Adrenal gland (tissue), 12 donors: Measurements from ENCODE around the gene SHFL. TPM values are rescaled to one million over a fixed set of nuclear protein-coding genes. Genes with fewer than 3 reads are reported as not detected.

ENCODE experiments used
- DNase-seq, 7 donors: peaks; one replicate each; pipeline ENCODE4 v3.0.0-alpha.2; 2019 to 2020
- H3K27ac ChIP-seq, 5 donors: fragments of 200-600 bp; sonication (generic) in 4 of 5; 1 replicate in 3 of 5; 2 replicates in 2 of 5; pipeline versions ENCODE4 v1.5.1 to v1.8.0; 2016 to 2020; ENCODE audit warnings: mild to moderate bottlenecking in 1 of 5
- H3K27me3 ChIP-seq: fragments of 200-600 bp; 2 replicates; pipeline ENCODE4 v1.8.0; 2021
- H3K36me3 ChIP-seq, 2 donors: fragments of 200-600 bp; replicated peaks in 1 of 2; 1 replicate in 1 of 2; 2 replicates in 1 of 2; pipeline versions ENCODE4 v1.5.1 to v1.8.0; 2018 to 2022
- H3K4me1 ChIP-seq, 2 donors: fragments of 200-600 bp; replicated peaks in 1 of 2; 1 replicate in 1 of 2; 2 replicates in 1 of 2; pipeline versions ENCODE4 v1.5.1 to v1.8.0; 2018 to 2021
- H3K4me3 ChIP-seq, 4 donors: fragments of 200-600 bp; sonication (generic) in 3 of 4; one replicate each; pipeline ENCODE4 v1.5.1; 2016 to 2018
- H3K9me3 ChIP-seq, 3 donors: fragments of 200-600 bp; sonication (generic) in 1 of 3; replicated peaks in 1 of 3; 1 replicate in 2 of 3; 2 replicates in 1 of 3; pipeline versions ENCODE4 v1.5.1 to v1.8.0; 2016 to 2021
- POLR2A ChIP-seq, 2 donors: fragments of 450-650 bp; IDR thresholded peaks; one replicate each; pipeline ENCODE4 v1.6.1; 2017; ENCODE audit warnings: antibody characterized with exemption in 2 of 2, mild to moderate bottlenecking in 2 of 2, moderate library complexity in 1 of 2
- WGBS, 4 donors: extraction: QIAGEN DNeasy Blood & Tissue Kit in 2 of 4; methylation state at CpG; one replicate each; pipeline versions ENCODE4 v1.1.5 to v1.1.7; 2013 to 2017; 5-methylcytosine and 5-hydroxymethylcytosine counted together
- intact Hi-C, 2 donors: fragments of 100-400 bp; cut with DNase I; formaldehyde crosslinking; loops; one replicate each; pipeline versions ENCODE4 v1.14.1 to v1.15.0; 2022 to 2023
- polyA plus RNA-seq, 3 donors: library from polyadenylated mRNA; stranded (reverse); fragments of 200-250 nt in 2 of 3; fragments of 350-450 nt in 1 of 3; fragmentation: Illumina TruSeq in 1 of 3; extraction: RNeasy Lipid Tissue Mini Kit (QIAGEN cat#74804) in 1 of 3; gene quantifications; one replicate each; pipeline ENCODE4 v1.2.3, GENCODE V29; 2013 to 2014
- total RNA-seq, 9 donors: library from RNA; depleted of rRNA in 4 of 9; stranded (reverse); fragments of >200 nt in 4 of 9; fragments of 120-200 nt in 1 of 9; fragmentation: NEBNext Ultra II Directional in 1 of 9; extraction: Animal tissue kit (Norgen Biotek cat#: 25700) in 1 of 9; gene quantifications; one replicate each; pipeline versions ENCODE4 v1.1.0 to v1.2.4, GENCODE V29; 2013 to 2023
- TF ChIP-seq, protein P1 (sequence below), 6 experiments: fragments of 450-650 bp in 4 of 6; fragments of 200-600 bp in 2 of 6; sonication (generic) in 1 of 6; IDR thresholded peaks; 1 replicate in 5 of 6; 2 replicates in 1 of 6; pipeline versions ENCODE4 v1.5.1 to v1.8.0; 2016 to 2021; ENCODE audit warnings: antibody characterized with exemption in 6 of 6, mild to moderate bottlenecking in 2 of 6, moderate library complexity in 1 of 6
- donor health status: healthy with polysubstance abuse.
- donor health status: Bipolar disorder and iron deficiency.
- donor health status: DM: yes; HTN: yes; CAD: no.
- donor health status: DM: no; HTN: no; CAD: no.
- donor health status: DM: no; HTN: no; CAD: no.
- donor health status: DM: yes; HTN: yes; CAD: no.

SHFL gene
- total and polyA plus RNA-seq, 12 donors = 17.4 to 116 (median 42.3) TPM

DNA sequence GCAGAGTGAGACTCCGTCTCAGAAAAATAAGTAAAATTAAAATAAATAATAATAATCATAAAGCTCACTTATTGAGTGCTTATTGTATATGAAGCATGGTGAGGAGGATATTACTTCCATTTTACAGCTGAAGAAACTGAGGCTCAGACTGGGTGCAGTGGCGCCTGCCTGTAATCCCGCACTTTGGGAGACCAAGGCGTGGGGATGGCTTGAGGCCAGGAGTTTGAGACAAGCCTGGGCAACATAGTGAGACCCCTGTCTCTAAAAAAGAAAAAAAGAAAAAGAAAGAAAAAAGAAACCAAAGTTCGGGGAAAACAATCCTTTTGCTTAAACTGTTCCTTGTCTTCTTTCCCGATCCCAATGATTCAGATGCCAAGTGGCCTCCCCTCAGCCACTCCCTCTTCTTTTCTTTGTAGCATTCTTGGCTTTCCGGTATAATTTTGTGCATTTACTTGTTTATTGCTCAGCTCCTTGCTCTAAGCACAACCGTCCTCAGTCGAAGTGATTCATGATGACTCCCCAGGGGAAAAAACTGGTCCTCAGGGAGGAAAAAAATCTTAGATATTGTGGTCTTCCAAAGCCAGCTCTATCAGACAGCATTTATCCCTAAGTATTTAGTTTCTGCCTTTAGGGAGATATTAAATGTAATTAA lies 34.5 kb downstream of the SHFL start:
- Histone ChIP-seq H3K9me3 (no peaks in the 10 kb centered on the region), H3K4me1 (peaks cover 7 to 15% of the 10 kb centered on the region in 2 donors), H3K27me3 (no peaks in the 10 kb centered on the region), H3K27ac (peak overlapping the region in 1 of 5 donors; percentile 17), H3K36me3 (peaks cover 0 to 29% of the 10 kb centered on the region in 2 donors), H3K4me3 (no peak overlapping the region)
- 64 to 72% (median 68%) methylated on average over 9 of the region's 9 CpGs for WGBS, 4 donors
- intact Hi-C loops = no loop called here
- peak in 2 of 7 donors; percentile 25 to 30 for DNase-seq
- no peak for TF ChIP-seq POLR2A (IDR thresholded peaks at IDR 0.05)
- TF ChIP-seq, protein P1, sequence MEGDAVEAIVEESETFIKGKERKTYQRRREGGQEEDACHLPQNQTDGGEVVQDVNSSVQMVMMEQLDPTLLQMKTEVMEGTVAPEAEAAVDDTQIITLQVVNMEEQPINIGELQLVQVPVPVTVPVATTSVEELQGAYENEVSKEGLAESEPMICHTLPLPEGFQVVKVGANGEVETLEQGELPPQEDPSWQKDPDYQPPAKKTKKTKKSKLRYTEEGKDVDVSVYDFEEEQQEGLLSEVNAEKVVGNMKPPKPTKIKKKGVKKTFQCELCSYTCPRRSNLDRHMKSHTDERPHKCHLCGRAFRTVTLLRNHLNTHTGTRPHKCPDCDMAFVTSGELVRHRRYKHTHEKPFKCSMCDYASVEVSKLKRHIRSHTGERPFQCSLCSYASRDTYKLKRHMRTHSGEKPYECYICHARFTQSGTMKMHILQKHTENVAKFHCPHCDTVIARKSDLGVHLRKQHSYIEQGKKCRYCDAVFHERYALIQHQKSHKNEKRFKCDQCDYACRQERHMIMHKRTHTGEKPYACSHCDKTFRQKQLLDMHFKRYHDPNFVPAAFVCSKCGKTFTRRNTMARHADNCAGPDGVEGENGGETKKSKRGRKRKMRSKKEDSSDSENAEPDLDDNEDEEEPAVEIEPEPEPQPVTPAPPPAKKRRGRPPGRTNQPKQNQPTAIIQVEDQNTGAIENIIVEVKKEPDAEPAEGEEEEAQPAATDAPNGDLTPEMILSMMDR (IDR thresholded peaks at IDR 0.05) = no peak

DNA sequence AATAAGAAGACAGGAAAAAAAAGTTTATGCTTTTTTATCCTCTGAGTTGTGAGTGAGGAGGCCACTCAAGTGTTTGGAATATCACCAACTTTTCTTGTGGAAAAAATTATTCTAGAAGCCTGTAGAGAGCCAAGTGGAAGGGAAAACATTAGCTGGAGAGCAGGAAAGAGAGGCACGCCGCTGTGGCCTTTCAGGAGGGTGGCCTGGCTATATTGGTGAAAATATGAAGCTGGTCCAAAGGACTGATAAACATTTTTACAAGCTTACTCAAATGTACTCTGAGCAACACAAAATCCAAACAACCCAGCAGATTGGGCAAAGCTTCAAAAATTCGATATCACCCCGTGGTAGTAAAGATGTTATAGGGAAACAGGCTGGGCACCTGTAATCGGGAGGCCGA lies 35.9 kb downstream of the SHFL start:
- no peak for TF ChIP-seq POLR2A (IDR thresholded peaks at IDR 0.05)
- Histone ChIP-seq H3K4me1 (peaks cover 7 to 15% of the 10 kb centered on the region in 2 donors), H3K27me3 (no peaks in the 10 kb centered on the region), H3K36me3 (peaks cover 0 to 16% of the 10 kb centered on the region in 2 donors), H3K27ac (peak overlapping the region in 1 of 5 donors; percentile 52), H3K4me3 (no peak overlapping the region), H3K9me3 (no peaks in the 10 kb centered on the region)
- WGBS, 4 donors = 66 to 83% (median 79%) methylated on average over 6 of the region's 6 CpGs
- DNase-seq = peak in 1 of 7 donors; percentile 25
- intact Hi-C loops = no loop called here

DNA sequence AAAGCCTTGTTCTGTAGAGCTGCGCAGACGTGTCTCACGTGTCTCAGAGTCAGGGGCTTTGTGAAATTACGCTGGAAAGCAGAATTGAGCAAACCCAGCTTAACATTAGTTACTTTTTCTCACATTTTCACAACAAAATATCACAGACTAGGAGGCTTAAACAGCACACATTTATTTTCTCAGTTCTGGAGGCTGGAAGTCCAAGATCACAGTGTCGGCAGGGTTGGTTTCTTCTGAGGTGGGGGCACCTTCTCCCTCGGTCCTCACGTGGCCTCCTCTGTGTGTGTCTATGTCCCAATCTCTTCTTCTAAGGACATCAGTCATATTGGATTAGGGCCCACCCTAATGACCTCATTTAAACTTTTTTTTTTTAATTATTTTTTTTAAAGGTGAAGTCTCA lies 38.3 kb downstream of the SHFL start:
- TF ChIP-seq, protein P1 (IDR thresholded peaks at IDR 0.05) = no peak
- TF ChIP-seq POLR2A (IDR thresholded peaks at IDR 0.05) = no peak
- WGBS, 4 donors = 95 to 98% (median 96%) methylated on average over 7 of the region's 7 CpGs
- no peak overlapping the region for H3K27ac ChIP-seq
- no peak overlapping the region for H3K4me3 ChIP-seq
- peaks cover 0 to 5% of the 10 kb centered on the region in 2 donors for H3K4me1 ChIP-seq
- DNase-seq = no peak
- H3K27me3 ChIP-seq = no peaks in the 10 kb centered on the region
- no peaks in the 10 kb centered on the region for H3K9me3 ChIP-seq
- intact Hi-C loops = no loop called here
- H3K36me3 ChIP-seq = no peaks in the 10 kb centered on the region

DNA sequence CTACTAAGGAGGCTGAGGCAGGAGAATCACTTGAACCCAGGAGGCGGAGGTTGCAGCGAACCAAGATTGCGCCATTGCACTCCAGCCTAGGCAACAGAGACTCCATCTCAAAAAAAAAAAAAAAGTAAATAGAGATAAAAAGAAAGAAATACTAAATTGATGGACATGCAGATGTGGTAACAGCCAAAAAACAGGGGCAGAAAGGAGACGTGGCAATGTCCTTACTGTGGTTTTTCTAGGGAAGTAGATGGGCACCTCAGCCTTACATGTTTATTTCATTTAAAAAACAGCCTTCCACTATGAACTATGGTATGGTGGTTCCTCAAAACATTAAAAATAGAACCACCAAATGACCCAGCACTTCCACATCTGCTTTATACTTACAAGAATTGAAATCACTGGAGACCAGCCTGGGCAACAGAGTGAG lies 40.1 kb downstream of the SHFL start:
- WGBS, 4 donors = 72 to 89% (median 79%) methylated on average over 4 of the region's 4 CpGs
- no peak for DNase-seq
- no peaks in the 10 kb centered on the region for H3K4me1 ChIP-seq
- no peaks in the 10 kb centered on the region for H3K36me3 ChIP-seq
- TF ChIP-seq POLR2A (IDR thresholded peaks at IDR 0.05) = no peak
- TF ChIP-seq, protein P1 (IDR thresholded peaks at IDR 0.05) = no peak
- peak overlapping the region in 1 of 5 donors; percentile 57 for H3K27ac ChIP-seq
- no peaks in the 10 kb centered on the region for H3K9me3 ChIP-seq
- intact Hi-C loops = no loop called here
- H3K4me3 ChIP-seq = no peak overlapping the region
- H3K27me3 ChIP-seq = no peaks in the 10 kb centered on the region

DNA sequence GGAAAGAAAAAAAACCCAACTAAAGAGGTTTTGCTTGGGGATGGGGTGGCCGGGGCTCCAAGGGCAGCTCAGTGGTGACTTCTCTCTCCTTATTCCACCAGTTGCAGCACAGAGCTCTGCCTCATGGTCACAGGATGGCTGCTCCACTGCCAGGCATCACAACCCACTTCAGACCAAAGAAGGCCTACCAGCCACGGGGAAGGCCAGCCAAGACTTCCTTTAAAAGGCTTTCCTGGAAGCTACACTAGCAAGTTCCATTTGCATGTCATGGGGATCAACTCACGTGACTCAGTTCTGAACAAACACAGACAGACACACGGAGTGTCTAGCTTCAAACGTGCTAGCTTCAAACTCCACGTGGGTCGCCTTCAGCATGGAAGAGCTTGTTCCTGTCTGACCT lies 46.8 kb downstream of the SHFL start:
- no peaks in the 10 kb centered on the region for H3K9me3 ChIP-seq
- no peaks in the 10 kb centered on the region for H3K27me3 ChIP-seq
- intact Hi-C loops = no loop called here
- no peaks in the 10 kb centered on the region for H3K4me1 ChIP-seq
- H3K36me3 ChIP-seq = peaks cover 0 to 54% of the 10 kb centered on the region in 2 donors
- 93 to 94% (median 93%) methylated on average over 4 to 7 of the region's 7 CpGs for WGBS, 4 donors
- H3K4me3 ChIP-seq = no peak overlapping the region
- TF ChIP-seq, protein P1 (IDR thresholded peaks at IDR 0.05) = no peak
- TF ChIP-seq POLR2A (IDR thresholded peaks at IDR 0.05) = no peak
- no peak for DNase-seq
- H3K27ac ChIP-seq = no peak overlapping the region
